ENCODE results near the gene RAB3D.
"Not testable (repeated sequence)": the region's sequence is repeated elsewhere in the genome, so short reads cannot be mapped to it uniquely, and the experiment has no call there.

The RAB3D gene

GRCh38 chr19:11322269-11323024 lies 17.0 kb downstream of the RAB3D start:
- peak overlapping the region in 1 of 2 donors; percentile 51 for H3K27ac Mint-ChIP-seq
- H3K4me1 Mint-ChIP-seq (ENCODE audit: low read depth in 2 of 2): peaks cover 7 to 16% of the 10 kb centered on the region in 2 donors
- H3K9me3 Mint-ChIP-seq: no peaks in the 10 kb centered on the region
- peaks cover 0 to under 1% of the 10 kb centered on the region in 2 donors for H3K27me3 Mint-ChIP-seq
- H3K4me3 Mint-ChIP-seq: no peak overlapping the region
- ATAC-seq (replicated peaks) (no peak), DNase-seq (no peak)
- peaks cover 5% of the 10 kb centered on the region for H3K36me3 Mint-ChIP-seq (ENCODE audit: insufficient read depth)

- Mint-ChIP-seq H3K36me3 (ENCODE audit: insufficient read depth) (no peaks in the 10 kb centered on the region), H3K27ac (peak overlapping the region in 1 of 2 donors; percentile 51), H3K4me1 (ENCODE audit: low read depth in 2 of 2) (peaks cover 12 to 16% of the 10 kb centered on the region in 2 donors), H3K9me3 (no peaks in the 10 kb centered on the region), H3K4me3 (no peak overlapping the region), H3K27me3 (peaks cover 0 to 10% of the 10 kb centered on the region in 2 donors)
- DNase-seq: no peak
- ATAC-seq (replicated peaks): no peak
These were observed 18.0 kb downstream of the RAB3D start for GRCh38 chr19:11321191-11322126.

GRCh38 chr19:11320278-11320995 lies 19.0 kb downstream of the RAB3D start:
- DNase-seq: not testable (repeated sequence)
- peaks cover 12 to 16% of the 10 kb centered on the region in 2 donors for H3K4me1 Mint-ChIP-seq (ENCODE audit: low read depth in 2 of 2)

GRCh38 chr19:11306337-11306736 lies 33.1 kb downstream of the RAB3D start:
- Mint-ChIP-seq H3K4me1 (ENCODE audit: low read depth in 2 of 2) (no peaks in the 10 kb centered on the region), H3K9me3 (no peaks in the 10 kb centered on the region), H3K27me3 (peaks cover 16 to 18% of the 10 kb centered on the region in 2 donors), H3K27ac (no peak overlapping the region), H3K4me3 (no peak overlapping the region), H3K36me3 (ENCODE audit: insufficient read depth) (no peaks in the 10 kb centered on the region)
- DNase-seq: no peak
- ATAC-seq (replicated peaks): no peak

More at GRCh38 chr19:11320278-11320995, 19.0 kb downstream of the RAB3D start:
- H3K36me3 Mint-ChIP-seq (ENCODE audit: insufficient read depth); ATAC-seq (replicated peaks); H3K9me3 Mint-ChIP-seq; H3K27me3 Mint-ChIP-seq; H3K4me3 Mint-ChIP-seq; H3K27ac Mint-ChIP-seq: not testable (repeated sequence)

GRCh38 chr19:11304936-11305335 lies 34.5 kb downstream of the RAB3D start:
- Mint-ChIP-seq H3K4me3 (no peak overlapping the region), H3K4me1 (ENCODE audit: low read depth in 2 of 2) (no peaks in the 10 kb centered on the region), H3K36me3 (ENCODE audit: insufficient read depth) (no peaks in the 10 kb centered on the region), H3K27ac (no peak overlapping the region), H3K9me3 (no peaks in the 10 kb centered on the region), H3K27me3 (peaks cover 13 to 19% of the 10 kb centered on the region in 2 donors)
- DNase-seq (no peak), ATAC-seq (replicated peaks) (no peak)

- H3K27ac Mint-ChIP-seq: no peak overlapping the region
- no peaks in the 10 kb centered on the region for H3K9me3 Mint-ChIP-seq
- no peaks in the 10 kb centered on the region for H3K4me1 Mint-ChIP-seq (ENCODE audit: low read depth in 2 of 2)
- H3K36me3 Mint-ChIP-seq (ENCODE audit: insufficient read depth): no peaks in the 10 kb centered on the region
- H3K27me3 Mint-ChIP-seq: peaks cover 20 to 41% of the 10 kb centered on the region in 2 donors
- ATAC-seq (replicated peaks) (no peak), DNase-seq (no peak)
- no peak overlapping the region for H3K4me3 Mint-ChIP-seq
These were observed 38.7 kb downstream of the RAB3D start for GRCh38 chr19:11300811-11301120.

- Mint-ChIP-seq H3K27me3 (peaks cover 20 to 46% of the 10 kb centered on the region in 2 donors), H3K36me3 (ENCODE audit: insufficient read depth) (no peaks in the 10 kb centered on the region), H3K4me1 (ENCODE audit: low read depth in 2 of 2) (no peaks in the 10 kb centered on the region), H3K9me3 (no peaks in the 10 kb centered on the region), H3K4me3 (no peak overlapping the region), H3K27ac (no peak overlapping the region)
- DNase-seq: no peak
- ATAC-seq (replicated peaks): no peak
These were observed 39.3 kb downstream of the RAB3D start for GRCh38 chr19:11299946-11300810.

GRCh38 chr19:11296264-11296663 lies 43.2 kb downstream of the RAB3D start:
- no peaks in the 10 kb centered on the region for H3K36me3 Mint-ChIP-seq (ENCODE audit: insufficient read depth)
- DNase-seq (no peak), ATAC-seq (replicated peaks) (no peak)
- H3K27ac Mint-ChIP-seq: no peak overlapping the region
- no peaks in the 10 kb centered on the region for H3K9me3 Mint-ChIP-seq
- peaks cover 4 to 8% of the 10 kb centered on the region in 2 donors for H3K4me1 Mint-ChIP-seq (ENCODE audit: low read depth in 2 of 2)
- peaks cover 15 to 48% of the 10 kb centered on the region in 2 donors for H3K27me3 Mint-ChIP-seq
- no peak overlapping the region for H3K4me3 Mint-ChIP-seq

GRCh38 chr19:11295665-11296245 lies 43.7 kb downstream of the RAB3D start, which contains the start of gene TSPAN16:
TSS of gene TSPAN16 (plus strand) at chr19:11296160. CDS start at chr19:11296298, 138 bp downstream.
- Mint-ChIP-seq H3K4me1 (ENCODE audit: low read depth in 2 of 2) (peaks cover 4 to 8% of the 10 kb centered on the region in 2 donors), H3K9me3 (no peaks in the 10 kb centered on the region), H3K27me3 (peaks cover 20 to 51% of the 10 kb centered on the region in 2 donors), H3K4me3 (no peak within 1 kb of the TSS), H3K36me3 (ENCODE audit: insufficient read depth) (no peaks in the 10 kb centered on the region), H3K27ac (no peak within 1 kb of the TSS)
- no peak for ATAC-seq (replicated peaks)
- DNase-seq: no peak

- DNase-seq (no peak), ATAC-seq (replicated peaks) (no peak)
- H3K27ac Mint-ChIP-seq: no peak overlapping the region
- H3K4me1 Mint-ChIP-seq (ENCODE audit: low read depth in 2 of 2): peaks cover 4 to 8% of the 10 kb centered on the region in 2 donors
- no peak overlapping the region for H3K4me3 Mint-ChIP-seq
- no peaks in the 10 kb centered on the region for H3K36me3 Mint-ChIP-seq (ENCODE audit: insufficient read depth)
- no peaks in the 10 kb centered on the region for H3K9me3 Mint-ChIP-seq
- H3K27me3 Mint-ChIP-seq: peaks cover 22 to 49% of the 10 kb centered on the region in 2 donors
These were observed 44.3 kb downstream of the RAB3D start for GRCh38 chr19:11295180-11295579.

GRCh38 chr19:11293433-11294389 lies 45.7 kb downstream of the RAB3D start:
- ATAC-seq (replicated peaks) (peak; percentile 96), DNase-seq (peak; percentile 77 to 82 (median 79))
- Mint-ChIP-seq H3K4me3 (peak overlapping the region; percentile 15), H3K4me1 (ENCODE audit: low read depth in 2 of 2) (peaks cover 4 to 8% of the 10 kb centered on the region in 2 donors), H3K9me3 (no peaks in the 10 kb centered on the region), H3K27me3 (peaks cover 16 to 48% of the 10 kb centered on the region in 2 donors), H3K36me3 (ENCODE audit: insufficient read depth) (no peaks in the 10 kb centered on the region), H3K27ac (peak overlapping the region in 1 of 2 donors; percentile 20)

Data from effector memory CD8-positive, alpha-beta T cell (primary cell).